Right atrium auricular region (tissue), 2 donors: Measurements from ENCODE around the gene CPSF2. TPM values are rescaled to one million over a fixed set of nuclear protein-coding genes. Genes with fewer than 3 reads are reported as not detected.
"Not testable (repeated sequence)": the region's sequence is repeated elsewhere in the genome, so short reads cannot be mapped to it uniquely, and the experiment has no call there.

Source experiments
- DNase-seq: peaks from one replicate; pipeline ENCODE4 v3.0.0-alpha.2; 2019; ENCODE audit warnings: low spot score
- H3K27ac ChIP-seq, 2 donors: fragments of 200-600 bp; sonication (generic); 1 replicate in 1 of 2; 2 replicates in 1 of 2; pipeline ENCODE4 v1.5.1; 2016 to 2019
- H3K27me3 ChIP-seq, 2 donors: fragments of 200-600 bp; sonication (generic); one replicate each; pipeline versions ENCODE4 v1.5.1 to v1.6.0; 2017 to 2019
- H3K36me3 ChIP-seq: fragments of 200-600 bp; sonication (generic); one replicate; pipeline ENCODE4 v1.5.1; 2016
- H3K4me1 ChIP-seq, 2 donors: fragments of 200-600 bp; sonication (generic); one replicate each; pipeline versions ENCODE4 v1.5.1 to v1.6.0; 2017 to 2019
- H3K4me3 ChIP-seq, 2 donors: fragments of 200-600 bp; sonication (generic); 1 replicate in 1 of 2; 2 replicates in 1 of 2; pipeline ENCODE4 v1.5.1; 2017 to 2019; ENCODE audit warnings: mild to moderate bottlenecking in 1 of 2, moderate library complexity in 1 of 2
- H3K9me3 ChIP-seq, 2 donors: fragments of 200-600 bp; sonication (generic); one replicate each; pipeline ENCODE4 v1.5.1; 2019
- total RNA-seq, 2 donors: library from RNA; depleted of rRNA; stranded (reverse); fragments of >200 nt; gene quantifications; one replicate each; pipeline ENCODE4 v1.1.0, GENCODE V29; 2016
- TF ChIP-seq, protein P1 (sequence below), 2 donors: fragments of 200-600 bp; sonication (generic); IDR thresholded peaks; one replicate each; pipeline ENCODE4 v1.5.1; 2019; ENCODE audit warnings: antibody characterized with exemption in 2 of 2

Gene CPSF2
- total RNA-seq, 2 donors from 2014 or later, result 24.4 to 24.8 TPM

DNA sequence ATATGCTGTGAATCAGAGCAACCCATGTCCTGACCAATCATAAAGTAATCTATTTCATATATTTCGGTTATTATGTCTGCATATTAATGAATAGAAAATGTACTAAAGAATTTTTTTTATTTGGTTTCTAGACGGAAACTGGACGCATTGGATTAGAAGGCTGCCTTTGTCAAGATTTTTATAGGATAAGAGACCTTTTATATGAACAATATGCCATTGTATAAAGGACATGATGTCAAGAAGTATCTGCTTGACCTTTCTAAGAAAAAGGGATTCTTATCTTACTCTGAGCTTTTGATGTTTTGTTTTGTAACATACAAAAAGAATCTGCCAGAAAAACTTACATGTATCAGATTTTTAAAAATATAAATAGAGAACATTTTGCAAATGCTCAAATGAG is 39.8 kb downstream of the CPSF2 start:
- TF ChIP-seq, protein P1, sequence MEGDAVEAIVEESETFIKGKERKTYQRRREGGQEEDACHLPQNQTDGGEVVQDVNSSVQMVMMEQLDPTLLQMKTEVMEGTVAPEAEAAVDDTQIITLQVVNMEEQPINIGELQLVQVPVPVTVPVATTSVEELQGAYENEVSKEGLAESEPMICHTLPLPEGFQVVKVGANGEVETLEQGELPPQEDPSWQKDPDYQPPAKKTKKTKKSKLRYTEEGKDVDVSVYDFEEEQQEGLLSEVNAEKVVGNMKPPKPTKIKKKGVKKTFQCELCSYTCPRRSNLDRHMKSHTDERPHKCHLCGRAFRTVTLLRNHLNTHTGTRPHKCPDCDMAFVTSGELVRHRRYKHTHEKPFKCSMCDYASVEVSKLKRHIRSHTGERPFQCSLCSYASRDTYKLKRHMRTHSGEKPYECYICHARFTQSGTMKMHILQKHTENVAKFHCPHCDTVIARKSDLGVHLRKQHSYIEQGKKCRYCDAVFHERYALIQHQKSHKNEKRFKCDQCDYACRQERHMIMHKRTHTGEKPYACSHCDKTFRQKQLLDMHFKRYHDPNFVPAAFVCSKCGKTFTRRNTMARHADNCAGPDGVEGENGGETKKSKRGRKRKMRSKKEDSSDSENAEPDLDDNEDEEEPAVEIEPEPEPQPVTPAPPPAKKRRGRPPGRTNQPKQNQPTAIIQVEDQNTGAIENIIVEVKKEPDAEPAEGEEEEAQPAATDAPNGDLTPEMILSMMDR (IDR thresholded peaks at IDR 0.05), result no peak
- H3K27ac ChIP-seq, result no peak overlapping the region
- H3K4me1 ChIP-seq, result no peaks in the 10 kb centered on the region
- peaks cover 0 to 4% of the 10 kb centered on the region in 2 donors for H3K9me3 ChIP-seq
- no peak overlapping the region for H3K4me3 ChIP-seq
- H3K36me3 ChIP-seq, result peaks cover 84% of the 10 kb centered on the region
- no peaks in the 10 kb centered on the region for H3K27me3 ChIP-seq
- DNase-seq, result no peak

DNA sequence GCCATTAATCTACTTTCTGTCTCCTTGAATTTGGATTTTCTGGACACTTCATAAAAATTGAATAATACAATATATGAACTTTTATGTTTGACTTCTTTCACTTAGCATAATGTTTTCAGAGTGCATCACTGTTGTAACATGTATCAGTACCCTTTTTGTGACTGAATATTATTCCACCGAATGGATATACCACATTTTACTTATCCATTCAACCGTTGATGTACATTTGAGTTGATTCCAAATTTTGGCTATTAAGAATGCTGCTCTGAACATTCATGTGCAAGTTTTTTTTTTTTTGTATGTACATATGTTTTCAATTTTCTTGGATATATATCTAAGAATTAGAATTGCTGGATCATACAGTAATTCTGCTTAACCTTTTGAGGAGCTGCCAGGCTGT is 43.2 kb downstream of the CPSF2 start:
- H3K4me3 ChIP-seq, result no peak overlapping the region
- no peak for DNase-seq
- H3K4me1 ChIP-seq, result no peaks in the 10 kb centered on the region
- peaks cover 53% of the 10 kb centered on the region for H3K36me3 ChIP-seq
- H3K27me3 ChIP-seq, result no peaks in the 10 kb centered on the region
- TF ChIP-seq, protein P1 (IDR thresholded peaks at IDR 0.05), result no peak
- no peak overlapping the region for H3K27ac ChIP-seq
- H3K9me3 ChIP-seq, result peaks cover 0 to 4% of the 10 kb centered on the region in 2 donors

- TF ChIP-seq, protein P1 (IDR thresholded peaks at IDR 0.05), result no peak
- Histone ChIP-seq H3K27ac (no peak overlapping the region), H3K9me3 (no peaks in the 10 kb centered on the region), H3K4me1 (no peaks in the 10 kb centered on the region), H3K36me3 (no peaks in the 10 kb centered on the region), H3K27me3 (no peaks in the 10 kb centered on the region), H3K4me3 (no peak overlapping the region)
- DNase-seq, result no peak
Measured at GRCh38 chr14:92173668-92174067, 51.9 kb downstream of the CPSF2 start.

GRCh38 chr14:92175811-92176210 is 54.0 kb downstream of the CPSF2 start:
- H3K4me1 ChIP-seq, result no peaks in the 10 kb centered on the region
- H3K9me3 ChIP-seq, result no peaks in the 10 kb centered on the region
- H3K27ac ChIP-seq, result no peak overlapping the region
- H3K4me3 ChIP-seq, result no peak overlapping the region
- no peak for DNase-seq
- H3K27me3 ChIP-seq, result no peaks in the 10 kb centered on the region
- TF ChIP-seq, protein P1 (IDR thresholded peaks at IDR 0.05), result no peak
- no peaks in the 10 kb centered on the region for H3K36me3 ChIP-seq

DNA sequence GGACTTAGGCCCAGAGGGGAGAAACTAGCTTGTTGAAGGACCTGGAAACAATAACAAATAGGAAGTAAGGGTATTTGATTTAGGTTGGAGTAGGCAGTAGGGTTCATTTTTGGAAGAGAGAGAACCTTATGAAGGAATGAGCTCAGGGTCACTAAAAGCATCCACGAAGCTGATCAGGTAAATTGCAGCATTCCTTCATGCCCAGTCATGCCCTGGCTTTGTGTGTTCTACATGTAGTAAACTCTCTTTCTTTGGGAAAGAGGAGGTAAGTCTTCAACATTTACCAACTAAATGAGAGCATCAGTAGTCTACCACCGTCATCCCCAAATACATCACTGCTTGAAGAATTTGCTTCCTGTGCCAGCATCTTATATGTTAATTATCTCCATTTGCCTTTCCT is 54.7 kb downstream of the CPSF2 start:
- Histone ChIP-seq H3K27ac (no peak overlapping the region), H3K9me3 (no peaks in the 10 kb centered on the region), H3K36me3 (no peaks in the 10 kb centered on the region), H3K27me3 (no peaks in the 10 kb centered on the region), H3K4me3 (no peak overlapping the region), H3K4me1 (no peaks in the 10 kb centered on the region)
- DNase-seq, result no peak
- TF ChIP-seq, protein P1 (IDR thresholded peaks at IDR 0.05), result no peak

GRCh38 chr14:92179178-92179577 is 57.4 kb downstream of the CPSF2 start:
- H3K27me3 ChIP-seq, H3K36me3 ChIP-seq, H3K27ac ChIP-seq, H3K4me3 ChIP-seq, H3K9me3 ChIP-seq, DNase-seq, H3K4me1 ChIP-seq: not testable (repeated sequence)
